Suprapubic skin (tissue), 4 donors: Measurements from ENCODE around the gene ISLR. TPM values are rescaled to one million over a fixed set of nuclear protein-coding genes. Genes with fewer than 3 reads are reported as not detected.

Source experiments
- DNase-seq, 2 donors: peaks; one replicate each; pipeline ENCODE4 v3.0.0-alpha.2; 2019; ENCODE audit warnings: low spot score in 2 of 2
- H3K27ac ChIP-seq: fragments of 200-600 bp; sonication (generic); one replicate; pipeline ENCODE4 v1.5.1; 2019
- H3K27me3 ChIP-seq: fragments of 200-600 bp; sonication (generic); one replicate; pipeline ENCODE4 v1.5.1; 2019
- H3K36me3 ChIP-seq: fragments of 200-600 bp; sonication (generic); one replicate; pipeline ENCODE4 v1.5.1; 2019
- H3K4me1 ChIP-seq: fragments of 200-600 bp; sonication (generic); one replicate; pipeline ENCODE4 v1.5.1; 2019
- H3K4me3 ChIP-seq: fragments of 200-600 bp; sonication (generic); one replicate; pipeline ENCODE4 v1.5.1; 2019; ENCODE audit warnings: mild to moderate bottlenecking
- H3K9me3 ChIP-seq: fragments of 200-600 bp; sonication (generic); one replicate; pipeline ENCODE4 v1.5.1; 2019
- EP300 ChIP-seq: sonication (generic); formaldehyde crosslinking; IDR thresholded peaks from one replicate; pipeline ENCODE4 v1.6.1; 2017; ENCODE audit warnings: antibody characterized with exemption
- POLR2A ChIP-seq, 2 donors: fragments of 450-650 bp; IDR thresholded peaks; one replicate each; pipeline ENCODE4 v1.6.1; 2017; ENCODE audit warnings: antibody characterized with exemption in 2 of 2, mild to moderate bottlenecking in 2 of 2, moderate library complexity in 2 of 2
- POLR2AphosphoS5 ChIP-seq, 3 donors: sonication (generic); formaldehyde crosslinking; IDR thresholded peaks; one replicate each; pipeline ENCODE4 v1.6.1; 2017; ENCODE audit warnings: antibody characterized with exemption in 3 of 3
- WGBS: methylation state at CpG from one replicate; pipeline ENCODE4 v1.1.5; 2018; 5-methylcytosine and 5-hydroxymethylcytosine counted together
- total RNA-seq, 4 donors: library from RNA; depleted of rRNA; stranded (reverse); fragments of >200 nt; gene quantifications; one replicate each; pipeline ENCODE4 v1.1.0, GENCODE V29; 2016
- TF ChIP-seq, protein P1 (sequence below), 2 donors: fragments of 200-600 bp in 1 of 2; fragments of 450-650 bp in 1 of 2; sonication (generic) in 1 of 2; IDR thresholded peaks; one replicate each; pipeline ENCODE4 v1.5.1; 2016 to 2019; ENCODE audit warnings: antibody characterized with exemption in 2 of 2, mild to moderate bottlenecking in 1 of 2, moderate library complexity in 1 of 2

The ISLR gene
- total RNA-seq, 4 donors from 2014 or later: 11.5 to 41.1 (median 18.1) TPM

DNA sequence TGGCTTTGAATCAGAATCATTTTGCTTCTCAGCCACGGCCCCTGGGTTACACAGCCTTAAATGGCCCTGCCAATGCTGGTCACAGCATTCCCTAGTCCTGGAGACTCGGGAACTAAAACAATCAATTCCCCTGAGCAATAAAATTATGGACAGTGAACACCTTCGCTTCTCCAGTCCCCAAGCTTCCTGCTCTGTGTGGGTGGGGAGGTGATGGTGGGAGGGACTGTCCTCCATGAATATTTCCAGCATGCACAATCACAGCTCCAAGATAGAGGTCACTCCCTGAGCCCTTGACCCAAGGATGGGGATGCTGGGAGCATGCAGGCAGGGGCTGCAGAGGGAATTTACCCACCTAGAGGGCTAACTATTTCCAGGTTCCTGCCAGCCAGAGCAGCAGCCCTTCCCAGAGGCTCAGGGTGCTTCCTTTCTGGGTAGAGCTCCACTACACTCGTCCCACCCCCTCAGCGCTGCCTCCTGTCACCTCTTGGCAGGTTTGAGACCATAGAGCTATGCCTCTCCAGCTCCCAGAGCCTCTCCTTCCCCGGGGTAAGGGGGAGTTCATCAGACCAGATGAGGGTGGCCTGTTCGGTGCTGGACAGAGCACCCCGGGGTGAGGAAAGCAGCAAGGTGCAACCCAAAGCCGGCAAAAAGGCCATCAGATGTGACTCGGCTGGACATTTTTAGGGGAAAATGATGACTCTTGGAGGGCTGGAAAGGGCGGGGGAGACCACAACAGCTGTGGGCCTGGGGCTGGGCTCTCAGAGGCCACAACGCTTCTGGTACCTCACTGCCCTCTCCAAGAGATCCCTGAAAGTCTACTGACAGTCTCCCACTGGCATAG is 48.1 kb downstream of the ISLR start:
- no peak for TF ChIP-seq POLR2A (IDR thresholded peaks at IDR 0.05)
- no peak for TF ChIP-seq POLR2AphosphoS5 (IDR thresholded peaks at IDR 0.05)
- no peak for TF ChIP-seq EP300
- TF ChIP-seq, protein P1, sequence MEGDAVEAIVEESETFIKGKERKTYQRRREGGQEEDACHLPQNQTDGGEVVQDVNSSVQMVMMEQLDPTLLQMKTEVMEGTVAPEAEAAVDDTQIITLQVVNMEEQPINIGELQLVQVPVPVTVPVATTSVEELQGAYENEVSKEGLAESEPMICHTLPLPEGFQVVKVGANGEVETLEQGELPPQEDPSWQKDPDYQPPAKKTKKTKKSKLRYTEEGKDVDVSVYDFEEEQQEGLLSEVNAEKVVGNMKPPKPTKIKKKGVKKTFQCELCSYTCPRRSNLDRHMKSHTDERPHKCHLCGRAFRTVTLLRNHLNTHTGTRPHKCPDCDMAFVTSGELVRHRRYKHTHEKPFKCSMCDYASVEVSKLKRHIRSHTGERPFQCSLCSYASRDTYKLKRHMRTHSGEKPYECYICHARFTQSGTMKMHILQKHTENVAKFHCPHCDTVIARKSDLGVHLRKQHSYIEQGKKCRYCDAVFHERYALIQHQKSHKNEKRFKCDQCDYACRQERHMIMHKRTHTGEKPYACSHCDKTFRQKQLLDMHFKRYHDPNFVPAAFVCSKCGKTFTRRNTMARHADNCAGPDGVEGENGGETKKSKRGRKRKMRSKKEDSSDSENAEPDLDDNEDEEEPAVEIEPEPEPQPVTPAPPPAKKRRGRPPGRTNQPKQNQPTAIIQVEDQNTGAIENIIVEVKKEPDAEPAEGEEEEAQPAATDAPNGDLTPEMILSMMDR (IDR thresholded peaks at IDR 0.05): no peak
- Histone ChIP-seq H3K4me1 (no peaks in the 10 kb centered on the region), H3K9me3 (no peaks in the 10 kb centered on the region), H3K27ac (no peak overlapping the region), H3K36me3 (no peaks in the 10 kb centered on the region), H3K4me3 (no peak overlapping the region), H3K27me3 (peaks cover 53% of the 10 kb centered on the region)
- 47% methylated on average over 12 of the region's 12 CpGs for WGBS
- DNase-seq: no peak

DNA sequence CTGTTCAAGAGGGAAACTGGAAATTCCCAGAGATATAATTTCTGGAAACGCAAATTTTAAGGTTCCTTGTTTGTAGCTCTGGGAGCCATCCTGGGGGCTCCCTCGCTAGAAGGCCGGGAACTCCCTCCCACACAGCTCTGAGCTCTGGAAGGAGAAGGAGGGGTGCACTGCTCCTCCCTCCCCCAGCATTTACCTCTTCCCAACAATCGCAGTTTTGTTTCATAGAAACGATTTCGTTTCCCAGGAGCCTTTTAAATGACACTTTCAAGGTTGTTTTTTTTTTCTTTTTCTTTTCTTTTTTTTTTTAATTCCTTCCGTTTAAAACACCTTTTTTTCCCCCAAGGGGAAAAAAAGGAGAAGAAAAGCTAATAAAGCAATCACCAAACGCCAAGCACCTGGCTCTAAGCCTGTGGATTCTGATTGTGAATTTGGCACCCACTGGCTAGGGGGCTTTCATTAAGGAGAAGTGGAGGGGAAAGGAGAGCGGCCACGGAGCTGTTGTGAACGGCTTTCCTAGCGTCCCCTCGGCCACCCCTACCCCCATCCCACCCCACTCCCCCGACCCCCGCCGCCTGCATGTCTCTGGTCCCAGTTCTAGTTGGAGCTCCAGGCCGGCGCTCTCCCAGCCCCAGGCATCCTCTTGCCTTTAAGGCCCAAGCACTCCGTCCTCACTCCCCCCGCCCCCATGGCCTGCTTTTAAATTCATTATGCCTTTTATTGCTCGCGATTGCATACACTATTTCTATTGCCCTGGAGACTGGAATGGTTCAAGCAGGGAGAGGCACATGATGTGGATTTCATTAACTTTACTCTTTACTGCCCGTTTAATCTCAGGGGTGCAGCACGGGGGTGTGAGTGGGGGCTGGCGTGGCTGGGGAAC is 49.0 kb downstream of the ISLR start:
- Histone ChIP-seq H3K9me3 (no peaks in the 10 kb centered on the region), H3K27me3 (peaks cover 60% of the 10 kb centered on the region), H3K27ac (no peak overlapping the region), H3K36me3 (no peaks in the 10 kb centered on the region), H3K4me1 (no peaks in the 10 kb centered on the region), H3K4me3 (no peak overlapping the region)
- WGBS: 27% methylated on average over 25 of the region's 25 CpGs
- peak in 1 of 2 donors; percentile 74 for DNase-seq
- TF ChIP-seq EP300 (no peak), POLR2AphosphoS5 (IDR thresholded peaks at IDR 0.05) (no peak), POLR2A (IDR thresholded peaks at IDR 0.05) (no peak)
- TF ChIP-seq, protein P1 (IDR thresholded peaks at IDR 0.05): no peak

DNA sequence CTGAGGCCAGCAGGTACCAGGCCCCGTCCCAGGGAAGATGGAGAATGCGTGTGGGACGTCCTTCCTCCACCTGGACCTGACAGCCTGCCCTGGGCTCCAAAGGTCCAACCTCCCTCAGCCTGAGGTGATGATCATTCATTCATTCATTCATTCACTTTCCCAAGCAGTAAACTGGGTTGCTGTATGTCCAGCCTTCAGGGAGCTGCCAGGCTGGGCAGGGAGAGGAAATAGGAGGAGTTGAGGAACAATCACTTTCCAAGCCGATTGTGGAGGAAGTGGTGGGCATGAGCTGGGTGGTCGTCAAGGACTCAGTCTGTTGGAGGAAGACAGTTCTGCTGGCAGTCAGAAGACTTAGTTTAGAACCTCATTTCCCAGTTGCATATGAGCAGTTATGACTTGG is 52.4 kb downstream of the ISLR start:
- 80% methylated on average over 5 of the region's 5 CpGs for WGBS

More for the DNA sequence above, 52.4 kb downstream of the ISLR start:
- no peaks in the 10 kb centered on the region for H3K36me3 ChIP-seq
- peaks cover 10% of the 10 kb centered on the region for H3K4me1 ChIP-seq
- H3K4me3 ChIP-seq: no peak overlapping the region
- no peak overlapping the region for H3K27ac ChIP-seq
- H3K9me3 ChIP-seq: no peaks in the 10 kb centered on the region
- H3K27me3 ChIP-seq: peaks cover 67% of the 10 kb centered on the region
- TF ChIP-seq, protein P1 (IDR thresholded peaks at IDR 0.05): no peak
- TF ChIP-seq EP300 (no peak), POLR2A (IDR thresholded peaks at IDR 0.05) (no peak), POLR2AphosphoS5 (IDR thresholded peaks at IDR 0.05) (no peak)
- DNase-seq: no peak

Other genes with a start within 250 kb of the ISLR start
- 10 to 100 TPM in 1 of 4 donors, 1 to 10 TPM in 3; 4.3 to 12.1 (median 7.3) TPM for gene LOXL1, start 247.2 kb upstream of the ISLR start, total RNA-seq
- 10 to 100 TPM in 3 of 4 donors, 1 to 10 TPM in 1; 9.7 to 25.3 (median 10.7) TPM for gene STOML1, start 181.4 kb upstream of the ISLR start, total RNA-seq
- 100 to 1,000 TPM in 1 of 4 donors, 10 to 100 TPM in 3; 59.2 to 111 (median 82.5) TPM for gene PML, start 179.0 kb upstream of the ISLR start, total RNA-seq
- 1 to 10 TPM in 2 of 4 donors, under 1 TPM in 2; 0.21 to 3.9 (median 1.7) TPM for gene GOLGA6A, start 91.2 kb upstream of the ISLR start, total RNA-seq
- 1 to 10 TPM in 2 of 4 donors, under 1 TPM in 1, not detected in 1; 0.57 to 1.9 (median 1.1) TPM for gene ISLR2, start 43.1 kb upstream of the ISLR start, total RNA-seq
- gene STRA6, start 29.1 kb downstream of the ISLR start, total RNA-seq: under 1 TPM in 2 of 4 donors, not detected in 2; 0.26 to 0.39 TPM
- under 1 TPM in 1 of 4 donors, not detected in 3; 0.60 TPM for gene CCDC33, start 62.6 kb downstream of the ISLR start, total RNA-seq
- 1 to 10 TPM in 1 of 4 donors, under 1 TPM in 2, not detected in 1; 0.47 to 1.4 (median 0.53) TPM for gene CYP11A1, start 193.9 kb downstream of the ISLR start, total RNA-seq